H1 (cell line): ENCODE data around the gene NPM1.

Experiments
- CTCF ChIP-seq, 3 experiments: IDR thresholded peaks; 1 replicate in 2 of 3; 2 replicates in 1 of 3; pipeline versions ENCODE4 v1.5.1 to v1.6.1; 2011; ENCODE audit warnings: low read length in 3 of 3, mild to moderate bottlenecking in 3 of 3, inconsistent platforms in 2 of 3, low read depth in 1 of 3, moderate library complexity in 1 of 3; ENCODE audit not compliant: insufficient read depth in 1 of 3; ENCODE audit errors: control extremely low read depth in 1 of 3
- EZH2 ChIP-seq: fragments of 200-600 bp; sonication (generic); IDR thresholded peaks from 2 replicates; pipeline ENCODE4 v1.7.1; 2012; ENCODE audit warnings: low read depth, mild to moderate bottlenecking, moderate library complexity, low read length, inconsistent platforms; ENCODE audit not compliant: severe bottlenecking
- JUN ChIP-seq: IDR thresholded peaks from 2 replicates; pipeline ENCODE4 v1.6.1; 2011; ENCODE audit warnings: low read depth, mild to moderate bottlenecking, improper control_type of control experiment, low read length
- RFX5 ChIP-seq: IDR thresholded peaks from 2 replicates; pipeline ENCODE4 v1.6.1; 2011; ENCODE audit warnings: low read depth, low read length, improper control_type of control experiment, borderline replicate concordance
- TCF12 ChIP-seq: IDR thresholded peaks from 2 replicates; pipeline ENCODE4 v1.6.1; 2011; ENCODE audit warnings: low read depth, mild to moderate bottlenecking, low read length

- no peak for TF ChIP-seq EZH2
- TF ChIP-seq RFX5 = no peak
- TF ChIP-seq CTCF (IDR thresholded peaks at IDR 0.05; ENCODE audit: control extremely low read depth in 1 of 3, insufficient read depth in 1 of 3, low read depth in 1 of 3, low read length in 3 of 3) = no peak
- no peak for TF ChIP-seq TCF12
- no peak for TF ChIP-seq JUN
Measured at GRCh38 chr5:171387345-171387969, at the start of gene NPM1.
